Stomach (tissue), 9 donors: ENCODE results near the gene GPR15LG. TPM values are rescaled to one million over a fixed set of nuclear protein-coding genes. Genes with fewer than 3 reads are reported as not detected.

Source experiments
- DNase-seq, 2 donors: peaks; one replicate each; pipeline versions ENCODE4 v3.0.0 to v3.0.0-alpha.2; 2013 to 2019
- H3K27ac ChIP-seq, 5 donors: fragments of 200-600 bp in 4 of 5; sonication (generic) in 4 of 5; one replicate each; pipeline ENCODE4 v1.5.1; 2013 to 2019; ENCODE audit warnings: mild to moderate bottlenecking in 1 of 5, moderate library complexity in 1 of 5
- H3K27me3 ChIP-seq, 3 donors: fragments of 200-600 bp; sonication (generic); one replicate each; pipeline ENCODE4 v1.5.1; 2017 to 2019; ENCODE audit warnings: mixed run types in 1 of 3
- H3K36me3 ChIP-seq, 4 donors: fragments of 200-600 bp; sonication (generic); 1 replicate in 3 of 4; 2 replicates in 1 of 4; pipeline ENCODE4 v1.5.1; 2016 to 2019
- H3K4me1 ChIP-seq, 4 donors: fragments of 200-600 bp; sonication (generic); one replicate each; pipeline ENCODE4 v1.5.1; 2016 to 2019
- H3K4me3 ChIP-seq, 4 donors: fragments of 200-600 bp; sonication (generic) in 3 of 4; one replicate each; pipeline ENCODE4 v1.5.1; 2016 to 2019; ENCODE audit warnings: mild to moderate bottlenecking in 1 of 4
- H3K9me3 ChIP-seq, 4 donors: fragments of 200-600 bp; sonication (generic); one replicate each; pipeline ENCODE4 v1.5.1; 2016 to 2019
- EP300 ChIP-seq: sonication (generic); formaldehyde crosslinking; IDR thresholded peaks from one replicate; pipeline ENCODE4 v1.6.1; 2017; ENCODE audit warnings: antibody characterized with exemption
- POLR2A ChIP-seq, 4 donors: fragments of 450-650 bp; IDR thresholded peaks; one replicate each; pipeline ENCODE4 v1.6.1; 2016; ENCODE audit warnings: antibody characterized with exemption in 4 of 4, control low read depth in 2 of 4, mild to moderate bottlenecking in 1 of 4, moderate library complexity in 1 of 4
- POLR2AphosphoS5 ChIP-seq, 3 donors: sonication (generic); formaldehyde crosslinking; IDR thresholded peaks; one replicate each; pipeline ENCODE4 v1.6.1; 2016; ENCODE audit warnings: antibody characterized with exemption in 3 of 3
- WGBS, 5 donors: extraction: QIAGEN DNeasy Blood & Tissue Kit in 3 of 5; methylation state at CpG; one replicate each; pipeline versions ENCODE4 v1.1.5 to v1.1.7; 2013 to 2018; 5-methylcytosine and 5-hydroxymethylcytosine counted together
- intact Hi-C: fragments of 100-400 bp; cut with DNase I; formaldehyde crosslinking; loops from one replicate; pipeline ENCODE4 v1.15.1; 2023; ENCODE audit warnings: low total_unique reads
- polyA plus RNA-seq, 3 donors: library from polyadenylated mRNA; stranded (reverse); fragments of 200-250 nt; gene quantifications; one replicate each; pipeline ENCODE4 v1.2.3, GENCODE V29; 2013
- total RNA-seq, 5 donors: library from RNA; depleted of rRNA; stranded (reverse); fragments of >200 nt; gene quantifications; one replicate each; pipeline versions ENCODE4 v1.1.0 to v1.2.3, GENCODE V29; 2014 to 2016
- TF ChIP-seq, protein P1 (sequence below), 7 experiments: fragments of 450-650 bp in 4 of 7; fragments of 200-600 bp in 3 of 7; sonication (generic) in 3 of 7; IDR thresholded peaks; one replicate each; pipeline ENCODE4 v1.5.1; 2016 to 2019; ENCODE audit warnings: antibody characterized with exemption in 7 of 7, control low read depth in 2 of 7, mild to moderate bottlenecking in 1 of 7
- donor health status: healthy with polysubstance abuse.
- donor health status: Bipolar disorder and iron deficiency.
- donor health status: healthy.

The GPR15LG gene
- total and polyA plus RNA-seq, 8 donors: 0.92 to 82.4 (median 7.5) TPM; not detected in 5

DNA sequence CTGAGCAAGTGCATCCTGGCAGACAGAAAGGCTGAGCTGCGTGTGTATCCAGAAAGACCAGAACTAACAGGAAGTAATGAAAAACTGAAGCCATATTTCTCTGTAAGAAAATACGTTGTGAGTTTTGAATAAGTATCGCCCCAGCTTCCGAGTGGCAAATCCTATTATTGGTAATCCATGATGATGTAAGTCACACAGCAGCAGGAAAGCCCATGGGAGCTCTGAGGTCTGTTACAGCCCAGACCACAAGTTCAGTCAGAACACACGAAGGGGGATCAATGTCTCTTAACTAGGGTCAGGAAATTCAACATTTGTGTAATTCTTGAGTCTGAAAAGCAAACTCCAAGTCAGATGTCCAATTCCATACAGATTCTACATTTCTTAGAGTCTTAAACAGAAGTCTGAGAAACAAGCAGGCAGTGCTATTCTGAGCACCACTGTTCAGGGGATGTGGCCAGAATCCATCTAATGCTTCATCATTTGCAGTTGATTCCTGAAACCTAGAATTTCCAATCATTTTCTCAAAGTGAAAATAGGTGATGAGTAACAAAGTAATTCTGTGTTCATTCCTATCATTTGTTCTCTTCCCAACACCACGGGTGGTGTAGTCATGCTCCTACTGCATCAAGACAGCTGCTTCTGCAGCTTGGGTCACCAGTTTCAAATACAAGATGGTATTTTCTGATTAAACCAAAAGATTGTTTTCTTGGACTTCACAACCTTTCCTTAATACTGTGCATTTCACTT is 52.0 kb downstream of the GPR15LG start, which contains the start of gene LRIT2:
LRIT2 (minus strand) TSS at position 118 of the 747 bp plus-strand sequence; CDS start at position 94, 24 bp downstream.
- no peak for TF ChIP-seq POLR2AphosphoS5 (IDR thresholded peaks at IDR 0.05)
- H3K4me3 ChIP-seq: no peak within 1 kb of the TSS
- 65 to 76% (median 72%) methylated on average over 6 of the region's 6 CpGs for WGBS, 5 donors
- H3K36me3 ChIP-seq: no peaks in the 10 kb centered on the region
- H3K9me3 ChIP-seq: no peaks in the 10 kb centered on the region
- no peak for DNase-seq
- H3K27me3 ChIP-seq: peaks cover 0 to 27% (median 5%) of the 10 kb centered on the region in 3 donors
- H3K4me1 ChIP-seq: no peaks in the 10 kb centered on the region
- intact Hi-C loops: no loop called here
- no peak within 1 kb of the TSS for H3K27ac ChIP-seq

DNA sequence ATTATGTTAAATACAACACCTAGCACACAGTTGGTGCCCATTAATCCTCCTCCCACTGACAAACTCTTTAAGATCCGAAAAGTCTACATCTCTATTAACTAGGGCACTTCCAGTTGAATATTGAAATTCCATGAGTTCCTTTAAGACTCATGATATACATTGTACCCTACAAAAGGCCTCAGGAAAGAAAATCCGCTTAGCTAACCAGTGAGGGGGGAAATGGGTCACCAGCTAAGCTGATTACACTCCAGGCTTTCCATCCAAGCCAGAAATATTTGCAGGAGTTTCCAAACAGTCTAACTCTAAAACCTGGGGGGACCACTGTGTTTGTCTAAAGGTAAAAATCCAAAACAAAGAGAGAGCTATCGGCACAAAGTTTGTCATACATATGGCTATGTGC is 53.0 kb downstream of the GPR15LG start:
- Histone ChIP-seq H3K27ac (no peak overlapping the region), H3K27me3 (peaks cover 0 to 27% (median 5%) of the 10 kb centered on the region in 3 donors), H3K4me1 (no peaks in the 10 kb centered on the region), H3K36me3 (no peaks in the 10 kb centered on the region), H3K9me3 (no peaks in the 10 kb centered on the region), H3K4me3 (no peak overlapping the region)
- TF ChIP-seq EP300 (no peak), POLR2AphosphoS5 (IDR thresholded peaks at IDR 0.05) (no peak), POLR2A (IDR thresholded peaks at IDR 0.05) (no peak)
- TF ChIP-seq, protein P1, sequence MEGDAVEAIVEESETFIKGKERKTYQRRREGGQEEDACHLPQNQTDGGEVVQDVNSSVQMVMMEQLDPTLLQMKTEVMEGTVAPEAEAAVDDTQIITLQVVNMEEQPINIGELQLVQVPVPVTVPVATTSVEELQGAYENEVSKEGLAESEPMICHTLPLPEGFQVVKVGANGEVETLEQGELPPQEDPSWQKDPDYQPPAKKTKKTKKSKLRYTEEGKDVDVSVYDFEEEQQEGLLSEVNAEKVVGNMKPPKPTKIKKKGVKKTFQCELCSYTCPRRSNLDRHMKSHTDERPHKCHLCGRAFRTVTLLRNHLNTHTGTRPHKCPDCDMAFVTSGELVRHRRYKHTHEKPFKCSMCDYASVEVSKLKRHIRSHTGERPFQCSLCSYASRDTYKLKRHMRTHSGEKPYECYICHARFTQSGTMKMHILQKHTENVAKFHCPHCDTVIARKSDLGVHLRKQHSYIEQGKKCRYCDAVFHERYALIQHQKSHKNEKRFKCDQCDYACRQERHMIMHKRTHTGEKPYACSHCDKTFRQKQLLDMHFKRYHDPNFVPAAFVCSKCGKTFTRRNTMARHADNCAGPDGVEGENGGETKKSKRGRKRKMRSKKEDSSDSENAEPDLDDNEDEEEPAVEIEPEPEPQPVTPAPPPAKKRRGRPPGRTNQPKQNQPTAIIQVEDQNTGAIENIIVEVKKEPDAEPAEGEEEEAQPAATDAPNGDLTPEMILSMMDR (IDR thresholded peaks at IDR 0.05): no peak
- DNase-seq: no peak
- WGBS, 5 donors: 72 to 80% (median 76%) methylated on average over 3 of the region's 3 CpGs
- intact Hi-C loops: no loop called here

DNA sequence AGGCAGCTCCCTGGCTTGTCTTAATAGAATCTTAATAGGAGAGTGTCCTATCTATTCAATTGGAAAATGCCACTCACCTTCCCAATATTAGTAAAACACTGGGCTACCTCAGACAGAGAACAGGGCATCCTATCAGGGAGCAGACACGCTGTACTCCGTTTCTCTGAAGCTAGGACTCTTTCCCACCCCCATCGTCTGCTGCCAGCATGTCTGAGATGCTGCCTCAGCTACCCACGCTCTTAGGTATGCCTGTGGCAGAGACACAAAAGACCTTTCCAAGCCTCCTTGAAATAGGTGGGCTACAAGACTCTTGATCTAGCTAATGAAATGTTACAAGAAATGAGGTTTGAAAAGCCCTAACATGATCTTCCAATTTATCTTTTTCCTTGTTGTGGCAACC is 54.2 kb downstream of the GPR15LG start:
- Histone ChIP-seq H3K4me3 (no peak overlapping the region), H3K27me3 (peaks cover 0 to 15% (median 5%) of the 10 kb centered on the region in 3 donors), H3K36me3 (no peaks in the 10 kb centered on the region), H3K27ac (no peak overlapping the region), H3K9me3 (no peaks in the 10 kb centered on the region), H3K4me1 (no peaks in the 10 kb centered on the region)
- no peak for TF ChIP-seq EP300
- no peak for TF ChIP-seq POLR2A (IDR thresholded peaks at IDR 0.05)
- TF ChIP-seq POLR2AphosphoS5 (IDR thresholded peaks at IDR 0.05): no peak
- TF ChIP-seq, protein P1 (IDR thresholded peaks at IDR 0.05): no peak
- intact Hi-C loops: no loop called here
- DNase-seq: no peak
- 63 to 80% (median 74%) methylated on average over 4 of the region's 4 CpGs for WGBS, 5 donors

DNA sequence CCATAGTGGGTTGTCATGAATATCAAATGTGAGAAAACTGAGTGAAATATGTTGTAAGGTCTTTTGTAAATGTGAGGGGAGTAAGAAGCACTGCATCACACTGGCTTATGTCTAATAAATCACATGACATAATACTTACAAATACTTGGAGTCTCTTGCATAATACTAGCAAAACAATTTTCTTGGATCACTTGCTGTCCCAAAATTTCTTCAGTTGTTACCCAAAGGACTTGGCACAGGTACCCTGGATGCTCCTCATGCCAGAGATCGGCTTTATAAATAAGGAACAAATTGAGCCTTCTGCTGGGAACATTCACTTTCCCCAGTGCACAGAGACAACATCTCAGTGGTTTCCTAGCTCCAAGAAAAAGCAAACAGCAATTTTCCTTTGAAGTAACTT is 56.8 kb downstream of the GPR15LG start:
- Histone ChIP-seq H3K4me3 (no peak overlapping the region), H3K4me1 (no peaks in the 10 kb centered on the region), H3K27ac (no peak overlapping the region), H3K27me3 (peaks cover 0 to 4% (median 0%) of the 10 kb centered on the region in 3 donors), H3K36me3 (no peaks in the 10 kb centered on the region), H3K9me3 (no peaks in the 10 kb centered on the region)
- TF ChIP-seq EP300: no peak
- TF ChIP-seq POLR2AphosphoS5 (IDR thresholded peaks at IDR 0.05): no peak
- TF ChIP-seq, protein P1 (IDR thresholded peaks at IDR 0.05): no peak
- no peak for TF ChIP-seq POLR2A (IDR thresholded peaks at IDR 0.05)
- intact Hi-C loops: no loop called here
- no peak for DNase-seq
- WGBS, 5 donors: 69 to 84% (median 75%) methylated on average over 1 of the region's 1 CpG

DNA sequence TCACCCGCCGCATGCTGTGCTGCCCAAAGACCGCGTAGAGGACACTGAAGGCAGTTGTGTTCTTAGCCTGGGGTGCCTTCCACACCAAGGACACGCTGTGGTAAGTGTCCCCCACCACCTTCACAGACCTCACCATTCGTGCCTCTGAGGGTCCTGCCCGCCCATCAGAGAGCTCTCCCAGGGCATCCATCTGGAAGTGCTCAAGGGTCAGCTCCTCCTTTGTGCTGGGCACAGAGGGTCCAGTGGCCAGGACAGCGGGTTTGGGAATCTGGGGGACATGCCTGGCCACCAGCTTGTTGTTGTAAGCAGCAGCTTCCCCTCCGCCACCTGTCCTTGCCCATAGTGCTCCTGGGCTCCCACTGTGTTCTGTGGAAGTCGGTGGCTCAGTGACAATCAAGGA is 58.8 kb downstream of the GPR15LG start:
- Histone ChIP-seq H3K27ac (no peak overlapping the region), H3K4me3 (no peak overlapping the region), H3K36me3 (no peaks in the 10 kb centered on the region), H3K4me1 (no peaks in the 10 kb centered on the region), H3K27me3 (peaks cover 0 to 19% (median 5%) of the 10 kb centered on the region in 3 donors), H3K9me3 (peaks cover 0 to 3% (median 0%) of the 10 kb centered on the region in 4 donors)
- WGBS, 5 donors: 77 to 87% (median 85%) methylated on average over 10 of the region's 10 CpGs
- TF ChIP-seq POLR2A (IDR thresholded peaks at IDR 0.05): no peak
- no peak for TF ChIP-seq POLR2AphosphoS5 (IDR thresholded peaks at IDR 0.05)
- DNase-seq: no peak
- intact Hi-C loops: no loop called here
